ENCODE measurements around the gene NPTX1. TPM values are rescaled to one million over a fixed set of nuclear protein-coding genes. Genes with fewer than 3 reads are reported as not detected.

Gene NPTX1
- total and polyA plus RNA-seq, 12 donors = 0.30 to 68.2 (median 5.5) TPM

DNA sequence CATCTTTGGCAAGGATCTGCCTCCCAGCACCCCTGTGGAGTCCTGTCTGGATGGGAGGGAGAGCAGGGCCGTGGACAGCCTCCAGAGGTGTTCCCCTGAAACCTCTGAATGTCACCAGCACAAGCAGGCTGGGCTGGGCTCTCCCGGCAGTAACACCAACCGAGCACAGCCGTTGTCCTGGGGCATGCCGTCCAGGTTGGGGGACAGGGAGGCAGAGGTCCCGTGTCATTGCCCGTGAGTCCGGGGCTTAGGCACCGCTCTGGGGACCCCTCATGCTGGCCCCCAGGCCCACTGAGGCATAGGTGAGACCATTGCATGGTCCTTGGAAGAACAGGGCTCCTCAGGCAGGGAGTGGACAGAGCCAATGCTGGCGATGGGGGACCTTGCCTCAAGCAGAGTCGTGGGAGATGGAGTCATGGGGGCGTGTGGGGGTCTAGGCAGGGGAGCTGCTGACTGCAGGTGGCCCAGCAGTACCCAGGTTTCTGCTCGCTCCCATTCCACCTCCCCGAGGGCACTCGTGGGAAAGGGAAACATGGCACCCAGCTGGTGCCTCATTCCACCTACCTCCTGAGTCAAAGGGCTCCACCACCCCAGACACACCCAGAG is 44.0 kb downstream of the NPTX1 start:
- Histone ChIP-seq H3K4me1 (replicated peaks in 1 of 2) (peaks cover 5 to 12% of the 10 kb centered on the region in 2 donors), H3K27ac (no peak overlapping the region), H3K36me3 (replicated peaks in 1 of 2) (no peaks in the 10 kb centered on the region), H3K27me3 (no peaks in the 10 kb centered on the region), H3K4me3 (no peak overlapping the region), H3K9me3 (replicated peaks in 1 of 3) (no peaks in the 10 kb centered on the region)
- no peak for DNase-seq
- intact Hi-C loops (cut with DNase I) = no loop called here
- WGBS, 4 donors = 80 to 90% (median 85%) methylated on average over 5 to 15 of the region's 15 CpGs
- no peak for TF ChIP-seq POLR2A (IDR thresholded peaks at IDR 0.05)
- no peak for TF ChIP-seq CTCF (IDR thresholded peaks at IDR 0.05)

GRCh38 chr17:80431246-80432195 is 44.9 kb downstream of the NPTX1 start:
- peaks cover 0 to 12% of the 10 kb centered on the region in 2 donors for H3K4me1 ChIP-seq (replicated peaks in 1 of 2)
- no peak overlapping the region for H3K4me3 ChIP-seq
- 66 to 84% (median 72%) methylated on average over 9 to 29 of the region's 29 CpGs for WGBS, 4 donors
- peak in 1 of 7 donors; percentile 33 for DNase-seq
- H3K36me3 ChIP-seq (replicated peaks in 1 of 2) = no peaks in the 10 kb centered on the region
- H3K9me3 ChIP-seq (replicated peaks in 1 of 3) = no peaks in the 10 kb centered on the region
- no peaks in the 10 kb centered on the region for H3K27me3 ChIP-seq
- intact Hi-C loops (cut with DNase I) = no loop called here
- TF ChIP-seq POLR2A (IDR thresholded peaks at IDR 0.05) (no peak), CTCF (IDR thresholded peaks at IDR 0.05) (no peak)
- H3K27ac ChIP-seq = peak overlapping the region in 1 of 5 donors; percentile 50

DNA sequence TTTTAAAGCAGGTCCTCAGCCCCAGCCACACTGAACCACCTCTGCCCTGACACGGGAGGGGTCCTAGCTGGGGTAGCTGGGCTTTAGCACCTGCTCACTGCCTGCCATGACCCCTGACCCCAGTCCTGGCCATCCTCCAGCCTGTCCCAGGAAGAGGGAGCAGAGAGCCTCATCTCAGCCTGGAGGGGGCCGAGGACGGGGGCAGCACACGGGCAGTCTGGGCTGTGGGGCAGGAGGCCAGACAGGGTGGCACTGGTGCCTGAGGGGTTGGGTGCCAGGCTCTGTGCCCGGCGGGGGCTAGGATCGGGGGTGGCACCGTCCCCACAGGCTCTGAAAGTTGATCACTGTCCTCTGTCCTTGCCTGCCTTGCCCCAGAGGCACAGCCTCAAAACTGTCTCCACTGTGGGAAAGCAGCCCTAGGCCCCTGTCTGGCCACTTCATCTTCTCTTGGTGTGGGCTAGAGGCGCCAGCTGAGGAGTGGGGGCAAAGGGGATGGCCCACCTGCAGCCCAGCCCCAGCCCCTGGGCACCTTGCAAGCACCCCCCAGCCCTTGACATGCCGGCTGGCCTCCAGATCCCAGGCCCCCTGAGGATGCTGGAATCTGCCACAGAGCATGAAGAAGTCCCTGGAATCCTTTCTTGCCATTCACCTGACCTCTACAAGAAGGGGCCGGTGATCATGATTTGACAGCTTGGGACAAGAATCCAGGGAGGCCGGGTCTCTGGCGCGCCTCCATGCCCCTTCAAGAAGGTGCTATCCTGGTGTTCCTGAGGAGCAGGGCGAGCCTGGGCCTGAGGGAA is 45.8 kb downstream of the NPTX1 start:
- 65 to 81% (median 77%) methylated on average over 6 to 15 of the region's 15 CpGs for WGBS, 4 donors
- H3K27ac ChIP-seq = no peak overlapping the region
- intact Hi-C loops (cut with DNase I) = no loop called here
- no peaks in the 10 kb centered on the region for H3K9me3 ChIP-seq (replicated peaks in 1 of 3)
- no peaks in the 10 kb centered on the region for H3K27me3 ChIP-seq
- no peak overlapping the region for H3K4me3 ChIP-seq
- TF ChIP-seq POLR2A (IDR thresholded peaks at IDR 0.05) (no peak), CTCF (IDR thresholded peaks at IDR 0.05) (no peak)
- peaks cover 0 to 12% of the 10 kb centered on the region in 2 donors for H3K4me1 ChIP-seq (replicated peaks in 1 of 2)
- no peaks in the 10 kb centered on the region for H3K36me3 ChIP-seq (replicated peaks in 1 of 2)
- no peak for DNase-seq

Measured in adrenal gland (tissue), 12 donors.